OCI-LY3 (cell line): Measurements from ENCODE around the gene LETM1.

Experiments used
- H2AFZ ChIP-seq: fragments of 200-600, 300-600 bp; shearing (Covaris generic); 2 replicates; pipeline ENCODE4 v1.6.0; 2014; ENCODE audit warnings: antibody characterized with exemption, low read depth, low read length
- H3K27ac ChIP-seq: fragments of 200-600, 300-600 bp; sonication (generic); 2 replicates; pipeline ENCODE4 v1.5.1; 2014; ENCODE audit warnings: mild to moderate bottlenecking, low read length, moderate library complexity, mixed read lengths
- H3K27me3 ChIP-seq: fragments of 200-600, 300-600 bp; sonication (generic); 2 replicates; pipeline ENCODE4 v1.6.1; 2014; ENCODE audit warnings: low read depth, low read length, mixed read lengths
- H3K36me3 ChIP-seq: fragments of 200-600, 300-600 bp; sonication (generic); replicated peaks from 2 replicates; pipeline ENCODE3; 2014; ENCODE audit warnings: low read depth, low read length, mixed read lengths
- H3K4me1 ChIP-seq: fragments of 300-600, 200-600 bp; sonication (generic); 2 replicates; pipeline ENCODE4 v1.6.1; 2014; ENCODE audit warnings: low read length, mixed read lengths
- H3K4me2 ChIP-seq: fragments of 200-600, 300-600 bp; sonication (generic); 2 replicates; pipeline ENCODE4 v1.6.1; 2014; ENCODE audit warnings: low read length, mixed read lengths
- H3K4me3 ChIP-seq: fragments of 300-600, 200-600 bp; sonication (generic); 2 replicates; pipeline ENCODE4 v1.5.1; 2014; ENCODE audit warnings: antibody characterized with exemption, mild to moderate bottlenecking, low read length, moderate library complexity
- H3K79me2 ChIP-seq: fragments of 300-600, 200-600 bp; shearing (Covaris generic); 2 replicates; pipeline ENCODE4 v1.6.1; 2014; ENCODE audit warnings: mild to moderate bottlenecking, low read length, mixed read lengths
- H3K9ac ChIP-seq: fragments of 300-600, 200-600 bp; shearing (Covaris generic); 2 replicates; pipeline ENCODE4 v1.6.0; 2014; ENCODE audit warnings: mild to moderate bottlenecking, low read length, moderate library complexity
- H3K9me3 ChIP-seq: fragments of 200-600, 300-600 bp; shearing (Covaris generic); 2 replicates; pipeline ENCODE4 v1.6.1; 2014; ENCODE audit warnings: low read length, mixed read lengths; ENCODE audit not compliant: insufficient read depth
- H4K20me1 ChIP-seq: fragments of 200-600, 300-600 bp; sonication (generic); 2 replicates; pipeline ENCODE4 v1.6.1; 2016; ENCODE audit warnings: low read length, mixed read lengths; ENCODE audit not compliant: insufficient read depth
- EZH2phosphoT487 ChIP-seq: fragments of 200-600 bp; shearing (Covaris generic); IDR thresholded peaks from 2 replicates; pipeline ENCODE4 v1.6.1; 2018; ENCODE audit warnings: antibody characterized with exemption, mixed run types, low read depth
- TF ChIP-seq, protein P1 (sequence below): fragments of 200-600, 300-600 bp; sonication (generic); IDR thresholded peaks from 2 replicates; pipeline ENCODE4 v1.5.1; 2014; ENCODE audit warnings: antibody characterized with exemption, low read length, low read depth

The LETM1 gene

DNA sequence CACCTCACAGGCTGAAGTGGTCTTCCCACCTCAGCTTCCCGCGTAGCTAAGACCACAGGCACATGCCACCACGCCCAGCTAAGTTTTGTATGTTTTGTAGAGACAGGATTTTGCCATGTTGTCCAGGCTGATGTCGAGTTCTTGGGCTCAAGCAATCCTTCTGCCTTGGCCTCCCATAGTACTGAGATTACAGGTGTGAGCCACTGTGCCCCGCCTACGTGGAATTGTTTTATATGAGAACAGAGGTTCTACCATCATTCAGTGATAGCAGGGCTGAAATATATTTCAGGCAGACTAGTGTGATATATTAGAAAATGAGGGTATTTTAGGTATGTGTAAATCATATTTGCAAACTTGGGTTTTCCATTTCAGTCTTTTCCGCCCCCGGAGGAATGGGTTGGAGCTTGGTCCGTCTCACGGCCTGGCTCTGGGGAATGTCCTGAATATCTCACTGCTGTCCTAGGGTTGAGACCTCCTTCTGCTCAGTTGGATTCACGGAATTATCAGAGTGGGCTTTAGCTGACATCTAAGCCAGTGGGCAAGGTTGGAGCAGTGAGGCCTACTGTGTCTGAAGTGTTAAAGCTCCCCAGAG lies 35.1 kb upstream of the LETM1 start:
- Histone ChIP-seq H3K4me1 (peaks cover 10% of the 10 kb centered on the region), H3K27me3 (no peaks in the 10 kb centered on the region), H3K4me2 (no peak overlapping the region), H4K20me1 (peaks cover 84% of the 10 kb centered on the region), H3K27ac (no peak overlapping the region), H3K36me3 (peaks cover 24% of the 10 kb centered on the region), H3K4me3 (no peak overlapping the region), H3K9me3 (no peaks in the 10 kb centered on the region), H3K9ac (no peak overlapping the region), H3K79me2 (peaks cover 100% of the 10 kb centered on the region), H2AFZ (no peak overlapping the region)
- TF ChIP-seq EZH2phosphoT487: no peak
- TF ChIP-seq, protein P1, sequence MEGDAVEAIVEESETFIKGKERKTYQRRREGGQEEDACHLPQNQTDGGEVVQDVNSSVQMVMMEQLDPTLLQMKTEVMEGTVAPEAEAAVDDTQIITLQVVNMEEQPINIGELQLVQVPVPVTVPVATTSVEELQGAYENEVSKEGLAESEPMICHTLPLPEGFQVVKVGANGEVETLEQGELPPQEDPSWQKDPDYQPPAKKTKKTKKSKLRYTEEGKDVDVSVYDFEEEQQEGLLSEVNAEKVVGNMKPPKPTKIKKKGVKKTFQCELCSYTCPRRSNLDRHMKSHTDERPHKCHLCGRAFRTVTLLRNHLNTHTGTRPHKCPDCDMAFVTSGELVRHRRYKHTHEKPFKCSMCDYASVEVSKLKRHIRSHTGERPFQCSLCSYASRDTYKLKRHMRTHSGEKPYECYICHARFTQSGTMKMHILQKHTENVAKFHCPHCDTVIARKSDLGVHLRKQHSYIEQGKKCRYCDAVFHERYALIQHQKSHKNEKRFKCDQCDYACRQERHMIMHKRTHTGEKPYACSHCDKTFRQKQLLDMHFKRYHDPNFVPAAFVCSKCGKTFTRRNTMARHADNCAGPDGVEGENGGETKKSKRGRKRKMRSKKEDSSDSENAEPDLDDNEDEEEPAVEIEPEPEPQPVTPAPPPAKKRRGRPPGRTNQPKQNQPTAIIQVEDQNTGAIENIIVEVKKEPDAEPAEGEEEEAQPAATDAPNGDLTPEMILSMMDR: no peak

DNA sequence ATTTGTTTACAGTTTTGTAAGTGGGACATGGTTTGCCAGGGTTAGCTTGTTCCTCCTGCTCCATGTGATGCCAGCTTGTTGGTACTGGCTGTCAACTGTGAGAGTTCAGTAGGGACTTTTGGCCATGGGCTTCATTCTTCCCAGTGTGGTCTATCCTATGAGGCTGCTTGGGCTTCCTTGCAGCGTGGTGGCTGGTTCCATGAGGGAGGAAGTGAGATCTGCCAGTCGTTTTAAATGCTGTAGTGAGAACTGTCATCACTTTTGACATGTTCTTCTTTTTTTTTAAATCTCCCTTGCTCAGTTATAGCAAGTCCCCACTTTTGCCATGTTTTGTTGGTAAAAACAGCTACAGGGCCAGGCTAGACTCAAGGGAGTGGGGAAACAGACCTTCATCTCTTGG lies 31.1 kb upstream of the LETM1 start:
- Histone ChIP-seq H4K20me1 (peaks cover 82% of the 10 kb centered on the region), H3K27me3 (no peaks in the 10 kb centered on the region), H3K36me3 (peaks cover 18% of the 10 kb centered on the region), H3K9me3 (no peaks in the 10 kb centered on the region), H3K4me1 (peaks cover 10% of the 10 kb centered on the region), H3K9ac (no peak overlapping the region), H3K79me2 (peaks cover 100% of the 10 kb centered on the region), H2AFZ (no peak overlapping the region), H3K4me3 (no peak overlapping the region), H3K4me2 (no peak overlapping the region), H3K27ac (peak overlapping the region; percentile 16; the same call in 1 of the 2 replicates)
- TF ChIP-seq, protein P1: no peak
- TF ChIP-seq EZH2phosphoT487: no peak

DNA sequence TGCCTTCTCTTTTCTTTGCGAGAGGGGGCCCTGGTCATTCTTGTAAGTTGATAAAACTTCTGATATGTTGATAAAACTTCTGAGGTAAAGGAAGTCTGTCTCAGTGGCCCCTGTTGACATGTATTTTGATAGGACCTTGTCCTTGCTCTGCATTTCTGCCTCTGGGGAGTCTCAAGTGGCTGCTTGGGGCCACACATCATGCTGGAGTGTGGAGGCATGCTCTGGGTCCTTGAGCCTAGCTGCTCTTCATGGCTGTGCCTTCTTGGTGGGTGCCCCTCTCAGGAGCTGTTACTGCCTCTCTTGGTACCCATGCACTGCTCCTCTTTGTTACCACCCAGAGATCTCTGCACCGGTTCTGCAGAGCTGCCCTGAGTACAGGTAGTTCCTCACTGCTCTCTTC lies 29.5 kb upstream of the LETM1 start:
- Histone ChIP-seq H4K20me1 (peaks cover 89% of the 10 kb centered on the region), H3K79me2 (peaks cover 100% of the 10 kb centered on the region), H3K4me1 (peaks cover 10% of the 10 kb centered on the region), H3K27me3 (no peaks in the 10 kb centered on the region), H3K4me2 (no peak overlapping the region), H3K27ac (no peak overlapping the region), H2AFZ (no peak overlapping the region), H3K4me3 (no peak overlapping the region), H3K9ac (no peak overlapping the region), H3K36me3 (peaks cover 23% of the 10 kb centered on the region), H3K9me3 (no peaks in the 10 kb centered on the region)
- TF ChIP-seq, protein P1: no peak
- TF ChIP-seq EZH2phosphoT487: no peak

DNA sequence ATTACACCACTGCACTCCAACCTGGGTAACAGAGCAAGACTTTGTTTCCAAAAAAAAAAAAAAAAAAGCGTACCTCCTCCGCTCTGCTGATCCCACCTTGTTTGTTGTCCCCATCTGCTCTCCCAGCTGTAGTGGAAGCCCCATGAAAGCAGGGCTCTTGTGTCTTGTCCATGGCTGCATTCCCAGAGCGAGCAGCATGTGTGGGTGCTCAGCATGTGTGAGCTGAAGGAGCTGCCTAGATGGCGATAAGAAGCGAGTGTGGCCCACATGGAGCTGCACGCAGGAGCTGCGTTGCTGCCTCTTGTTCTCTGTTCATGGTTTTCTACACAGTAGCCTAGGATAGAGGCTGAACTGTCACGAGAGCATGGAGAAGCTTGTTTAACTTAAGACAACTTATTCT lies 27.6 kb upstream of the LETM1 start:
- Histone ChIP-seq H3K79me2 (peaks cover 100% of the 10 kb centered on the region), H4K20me1 (peaks cover 92% of the 10 kb centered on the region), H3K9me3 (no peaks in the 10 kb centered on the region), H3K36me3 (peaks cover 20% of the 10 kb centered on the region), H3K27me3 (no peaks in the 10 kb centered on the region), H3K4me2 (no peak overlapping the region), H3K27ac (no peak overlapping the region), H3K4me3 (no peak overlapping the region), H3K4me1 (peaks cover 10% of the 10 kb centered on the region), H3K9ac (no peak overlapping the region), H2AFZ (no peak overlapping the region)
- TF ChIP-seq EZH2phosphoT487: no peak
- TF ChIP-seq, protein P1: no peak
